GM21381 (cell line): ENCODE data around the gene KIF5C.

Source experiments
- ATAC-seq: cut with Tn5 transposase; IDR thresholded peaks from one replicate; pipeline ENCODE4 v1.9.1; 2021; ENCODE audit warnings: mild to moderate bottlenecking, moderate library complexity; ENCODE audit not compliant: unreplicated experiment

Gene KIF5C

DNA sequence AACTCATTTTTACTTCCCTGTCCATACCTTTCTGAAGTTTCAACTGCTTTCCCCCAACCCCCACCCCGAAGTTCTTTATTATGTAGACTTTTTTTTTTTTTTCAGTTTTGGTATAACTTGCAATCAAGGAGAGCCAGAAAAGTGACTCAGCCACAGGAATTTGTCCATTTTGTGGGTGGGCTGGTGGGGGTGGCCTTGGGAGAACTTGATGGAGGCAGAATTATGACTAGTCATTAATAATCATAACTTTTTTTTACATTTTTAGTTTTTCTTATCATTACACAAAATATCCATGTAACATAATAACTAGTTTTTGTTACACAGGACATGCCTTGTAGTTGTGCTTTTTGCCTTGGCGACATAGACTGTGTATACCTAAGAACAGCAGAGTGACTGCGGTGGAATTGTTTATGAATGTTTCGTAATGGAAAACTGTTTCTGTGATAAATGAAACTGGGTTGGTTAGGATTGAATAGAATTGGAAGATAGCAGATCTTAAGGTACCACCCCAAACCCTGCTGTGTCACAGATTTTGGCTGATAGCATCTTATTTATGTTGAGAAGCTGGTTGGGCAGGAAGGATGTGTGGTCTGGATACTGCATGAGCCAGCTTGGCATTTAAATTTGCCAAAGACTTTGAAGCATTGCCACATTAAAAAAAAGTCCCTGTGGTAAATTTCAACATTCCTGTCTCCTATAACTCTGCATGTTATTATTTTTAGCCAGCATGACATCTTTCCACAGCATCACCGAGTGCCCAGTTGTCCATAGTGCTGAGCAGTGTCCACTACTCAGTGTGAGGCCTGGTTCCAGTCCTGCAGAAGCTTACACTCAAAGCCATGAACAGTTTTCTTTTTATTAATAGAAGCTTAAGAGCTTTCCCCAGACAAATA is 194.2 kb downstream of the KIF5C start:
- no peak for ATAC-seq

DNA sequence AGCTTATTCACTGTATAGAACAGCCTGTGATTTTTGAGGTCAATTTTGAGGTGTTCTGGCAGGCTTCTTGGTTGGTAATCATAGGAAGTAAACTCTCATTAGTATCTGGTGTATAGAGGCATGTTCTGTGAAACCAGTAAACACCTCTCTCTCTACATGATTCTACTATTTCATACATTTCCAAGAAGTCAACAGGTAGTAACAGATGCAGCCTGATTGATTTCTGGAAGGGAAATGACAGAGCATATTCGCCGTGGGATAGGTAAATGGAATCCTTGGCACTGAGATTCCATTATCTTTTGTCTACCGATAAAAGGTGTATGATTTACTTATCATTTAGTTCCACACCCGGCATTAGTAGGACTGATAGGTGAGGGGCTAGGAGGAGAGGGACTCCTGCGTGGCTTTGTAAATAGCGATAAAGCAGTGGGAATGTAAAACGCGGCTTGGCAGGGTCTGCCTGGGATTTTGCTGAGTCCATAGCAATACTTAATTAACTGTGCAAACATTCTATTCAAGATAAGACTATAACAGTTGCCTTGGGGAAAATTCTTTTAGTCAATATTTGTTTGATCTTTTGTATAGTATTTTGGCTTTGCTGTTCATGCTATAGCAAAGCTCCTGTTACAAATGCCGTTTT is 195.8 kb downstream of the KIF5C start:
- ATAC-seq, result no peak

GRCh38 chr2:149075105-149075504 is 200.1 kb downstream of the KIF5C start:
- no peak for ATAC-seq

GRCh38 chr2:149075853-149076252 is 200.8 kb downstream of the KIF5C start:
- no peak for ATAC-seq
